Germinal center (tissue), 1 donor: ENCODE measurements around the gene FOXJ1.

Experiments used
- DNase-seq: peaks from one replicate; pipeline ENCODE4 v3.0.0; 2012; ENCODE audit warnings: mixed read lengths, low spot score

The FOXJ1 gene

GRCh38 chr17:76091526-76092286, 49.3 kb downstream of the FOXJ1 start:
- DNase-seq: no peak

GRCh38 chr17:76090517-76091129, 50.4 kb downstream of the FOXJ1 start:
- DNase-seq: no peak

DNA sequence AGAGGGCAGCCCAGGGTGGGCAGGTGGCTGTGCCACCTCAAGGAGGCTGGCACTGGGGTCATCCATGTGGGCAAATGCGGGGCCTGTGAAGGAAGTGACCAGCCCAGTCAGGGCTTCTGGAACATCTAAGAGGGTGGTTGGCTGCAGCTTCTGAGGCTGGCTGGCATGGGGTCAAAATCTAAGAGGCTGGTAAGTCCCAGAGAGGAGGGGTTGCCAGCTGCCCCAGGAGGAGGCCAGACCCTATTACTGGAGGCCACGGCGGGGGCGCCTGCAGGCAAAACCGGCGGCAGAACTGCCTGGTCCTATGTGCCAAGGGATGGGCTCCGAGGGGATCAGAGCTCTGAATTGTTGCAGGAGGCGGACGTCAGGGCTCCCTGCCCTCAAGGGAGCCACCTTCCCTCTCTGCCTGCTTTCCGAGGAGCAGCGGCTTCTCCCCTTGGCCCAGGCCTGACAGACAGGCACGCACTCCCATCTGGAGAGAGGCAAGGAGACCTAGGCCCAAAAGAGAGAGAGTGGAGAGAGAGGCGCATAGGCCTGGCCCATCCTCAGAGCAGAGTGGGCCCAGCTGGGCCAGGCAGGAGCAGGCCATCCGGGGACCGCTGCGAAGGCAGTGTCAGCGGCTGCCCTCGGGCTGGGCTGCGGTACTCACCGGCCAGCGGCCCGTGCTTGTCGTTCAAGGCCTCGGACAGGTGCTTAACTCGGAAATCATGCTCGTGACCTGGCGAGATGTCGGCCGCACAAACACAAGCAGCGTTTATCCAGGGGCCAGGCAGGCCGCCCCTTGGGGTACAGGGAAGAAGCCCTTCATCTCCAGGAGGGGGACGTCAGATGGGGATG, 51.1 kb downstream of the FOXJ1 start:
- DNase-seq: no peak

DNA sequence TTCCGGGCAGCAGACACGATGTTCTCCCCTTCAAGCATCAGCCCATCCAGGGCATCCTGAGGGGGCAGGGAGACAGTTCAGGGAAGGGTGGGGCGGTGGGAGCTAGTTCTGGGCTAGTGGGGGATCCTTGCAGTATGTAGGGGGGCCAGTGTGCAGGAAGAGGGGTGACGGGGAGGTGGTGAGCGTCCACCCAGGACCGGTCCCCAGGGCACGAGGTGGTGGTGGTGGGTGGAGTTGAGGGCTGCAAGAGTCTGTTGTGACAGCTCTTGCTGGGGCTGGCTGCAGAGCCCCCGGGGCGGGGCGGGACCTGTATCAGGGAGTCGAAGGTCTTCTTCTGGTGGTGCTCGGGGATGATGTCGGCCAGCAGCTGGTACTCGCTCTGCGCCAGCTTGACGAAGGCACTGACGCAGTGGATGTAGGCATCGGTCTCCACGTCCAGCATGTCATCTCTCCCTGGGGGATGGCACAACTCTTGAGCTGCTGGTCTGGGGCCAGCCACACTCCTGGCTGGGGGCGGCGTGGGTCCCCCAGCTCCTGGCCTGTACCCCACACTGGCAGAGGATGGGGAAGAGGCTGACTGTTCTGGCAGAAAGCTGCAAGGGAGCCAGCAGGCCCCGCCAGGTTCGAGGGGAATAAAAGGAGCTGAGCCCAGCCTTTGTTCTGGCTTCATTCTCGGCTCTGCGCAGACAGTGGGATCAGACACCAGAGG, 52.0 kb downstream of the FOXJ1 start:
- no peak for DNase-seq

- no peak for DNase-seq
Observed at GRCh38 chr17:76088041-76088867, 52.8 kb downstream of the FOXJ1 start.

- no peak for DNase-seq
Observed at GRCh38 chr17:76087531-76087930, 53.5 kb downstream of the FOXJ1 start.

DNA sequence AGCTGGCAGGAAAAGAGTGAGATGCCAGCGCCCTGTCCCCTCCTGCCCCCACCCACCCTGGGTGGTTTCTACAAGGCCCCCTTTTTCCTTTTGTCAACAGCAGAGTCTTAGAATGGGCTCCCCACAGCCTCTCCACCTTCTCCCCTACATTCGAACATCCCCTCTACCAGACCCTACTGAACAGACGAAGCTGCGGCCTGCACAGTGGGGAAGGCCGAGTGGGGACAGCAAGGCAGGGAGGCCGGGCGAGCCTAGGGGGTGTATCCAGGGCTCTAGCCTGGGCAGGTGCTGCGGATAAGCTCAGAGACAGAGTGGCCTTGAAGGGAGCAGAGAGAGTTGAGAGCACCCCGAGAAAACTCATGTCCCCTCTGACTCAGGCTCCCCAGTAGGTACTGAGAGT, 54.7 kb downstream of the FOXJ1 start:
- DNase-seq: no peak
